MM.1S (cell line): Measurements from ENCODE around the gene HIPK2.

Source experiments
- DNase-seq: peaks from one replicate; pipeline ENCODE4 v3.0.0-alpha.2; 2015
- H2AFZ ChIP-seq: fragments of 300-600 bp; sonication (generic); 2 replicates; pipeline ENCODE4 v1.6.0; 2016; ENCODE audit warnings: antibody characterized with exemption, low read length
- H3F3A ChIP-seq: fragments of 300-600 bp; sonication (generic); 2 replicates; pipeline ENCODE4 v1.6.1; 2016; ENCODE audit warnings: mild to moderate bottlenecking, antibody characterized with exemption, low read length, moderate library complexity, mixed read lengths; ENCODE audit not compliant: insufficient read depth
- H3K27ac ChIP-seq: fragments of 300-600 bp; sonication (generic); 2 replicates; pipeline ENCODE4 v1.5.1; 2016; ENCODE audit warnings: mild to moderate bottlenecking, low read length
- H3K27me3 ChIP-seq: fragments of 300-600 bp; sonication (generic); replicated peaks from 2 replicates; pipeline ENCODE4 v1.6.0; 2016; ENCODE audit warnings: low read length; ENCODE audit not compliant: insufficient read depth
- H3K36me3 ChIP-seq: fragments of 300-600 bp; sonication (generic); replicated peaks from 2 replicates; pipeline ENCODE4 v1.6.1; 2016; ENCODE audit warnings: mild to moderate bottlenecking, low read length, mixed read lengths; ENCODE audit not compliant: insufficient read depth
- H3K4me1 ChIP-seq: fragments of 300-600 bp; sonication (generic); 2 replicates; pipeline ENCODE4 v1.6.1; 2016; ENCODE audit warnings: low read length, mixed read lengths
- H3K4me2 ChIP-seq: fragments of 300-600 bp; sonication (generic); 2 replicates; pipeline ENCODE4 v1.6.0; 2016; ENCODE audit warnings: low read depth, low read length
- H3K4me3 ChIP-seq: fragments of 300-600 bp; sonication (generic); 2 replicates; pipeline ENCODE4 v1.5.1; 2016; ENCODE audit warnings: low read length, mixed read lengths
- H3K79me2 ChIP-seq: fragments of 300-600 bp; sonication (generic); 2 replicates; pipeline ENCODE4 v1.6.1; 2016; ENCODE audit warnings: mixed run types, low read length, mixed read lengths
- H3K9ac ChIP-seq: fragments of 300-600 bp; sonication (generic); 2 replicates; pipeline ENCODE4 v1.6.1; 2016; ENCODE audit warnings: low read length, mixed read lengths
- H3K9me2 ChIP-seq: fragments of 300-600 bp; sonication (generic); replicated peaks from 2 replicates; pipeline ENCODE4 v1.6.1; 2016; ENCODE audit warnings: mild to moderate bottlenecking, low read length, mixed read lengths; ENCODE audit not compliant: insufficient read depth
- H3K9me3 ChIP-seq: fragments of 300-600 bp; sonication (generic); replicated peaks from 2 replicates; pipeline ENCODE4 v1.6.1; 2016; ENCODE audit warnings: mild to moderate bottlenecking, low read length, mixed read lengths; ENCODE audit not compliant: insufficient read depth
- H4K20me1 ChIP-seq: fragments of 300-600 bp; sonication (generic); 2 replicates; pipeline ENCODE4 v1.6.1; 2016; ENCODE audit warnings: mild to moderate bottlenecking, low read length, moderate library complexity, mixed read lengths; ENCODE audit not compliant: insufficient read depth
- EZH2 ChIP-seq: fragments of 300-600 bp; sonication (generic); optimal IDR thresholded peaks from 2 replicates; pipeline ENCODE3; 2017; ENCODE audit warnings: low read depth, mild to moderate bottlenecking, antibody characterized with exemption, low read length, mixed read lengths
- EZH2phosphoT487 ChIP-seq: fragments of 300-600 bp; sonication (generic); IDR thresholded peaks from 2 replicates; pipeline ENCODE4 v1.6.1; 2018; ENCODE audit warnings: antibody characterized with exemption, low read length
- TF ChIP-seq, protein P1 (sequence below): fragments of 300-600 bp; sonication (generic); IDR thresholded peaks from 2 replicates; pipeline ENCODE4 v1.5.1; 2016; ENCODE audit warnings: antibody characterized with exemption, low read length, mixed read lengths

HIPK2 gene

DNA sequence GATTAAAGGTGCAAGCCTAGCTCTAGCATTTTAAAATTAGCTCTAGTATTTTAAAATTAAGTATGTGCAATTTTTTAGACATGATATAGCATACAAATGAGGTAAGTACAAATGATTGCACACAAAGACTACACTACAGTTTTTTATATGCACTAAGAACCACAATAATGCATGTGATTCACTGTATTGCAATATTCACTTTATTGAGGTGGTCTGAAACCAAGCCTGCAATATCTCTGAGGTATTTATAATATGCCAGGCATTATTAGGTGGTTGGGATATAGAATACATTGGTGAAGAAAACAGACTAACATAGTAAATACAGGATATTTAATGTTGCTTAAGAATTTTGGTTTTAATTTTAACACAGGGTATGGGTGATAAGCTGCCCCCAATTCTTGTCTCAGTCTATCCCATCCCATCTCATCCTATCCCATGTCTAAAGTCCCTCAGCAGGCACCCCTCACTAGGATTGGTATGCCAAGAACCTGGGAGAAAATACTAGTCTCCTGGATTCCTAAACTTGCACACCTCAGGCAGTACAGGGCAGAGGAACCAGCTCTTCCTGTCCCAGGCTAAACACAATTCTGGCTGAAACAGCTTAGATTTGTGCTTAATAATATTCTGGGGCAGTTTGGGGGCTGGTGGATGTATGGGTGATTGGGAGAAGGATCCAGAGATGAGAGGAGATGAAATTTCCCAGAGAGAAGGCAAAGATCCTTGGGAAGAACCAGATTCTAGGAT, 90.4 kb downstream of the HIPK2 start:
- Histone ChIP-seq H3K4me3 (no peak overlapping the region), H3F3A (no peaks in the 10 kb centered on the region), H3K36me3 (0 out of 2 replicates have a peak, but pooled peaks cover 3% of the 10 kb centered on the region), H2AFZ (no peak overlapping the region), H4K20me1 (no peaks in the 10 kb centered on the region), H3K4me1 (no peaks in the 10 kb centered on the region), H3K9ac (no peak overlapping the region), H3K9me2 (no peaks in the 10 kb centered on the region), H3K79me2 (peaks cover 25% of the 10 kb centered on the region; the same call in 1 of the 2 replicates), H3K9me3 (no peaks in the 10 kb centered on the region), H3K4me2 (no peak overlapping the region), H3K27ac (no peak overlapping the region), H3K27me3 (no peaks in the 10 kb centered on the region)
- TF ChIP-seq, protein P1, sequence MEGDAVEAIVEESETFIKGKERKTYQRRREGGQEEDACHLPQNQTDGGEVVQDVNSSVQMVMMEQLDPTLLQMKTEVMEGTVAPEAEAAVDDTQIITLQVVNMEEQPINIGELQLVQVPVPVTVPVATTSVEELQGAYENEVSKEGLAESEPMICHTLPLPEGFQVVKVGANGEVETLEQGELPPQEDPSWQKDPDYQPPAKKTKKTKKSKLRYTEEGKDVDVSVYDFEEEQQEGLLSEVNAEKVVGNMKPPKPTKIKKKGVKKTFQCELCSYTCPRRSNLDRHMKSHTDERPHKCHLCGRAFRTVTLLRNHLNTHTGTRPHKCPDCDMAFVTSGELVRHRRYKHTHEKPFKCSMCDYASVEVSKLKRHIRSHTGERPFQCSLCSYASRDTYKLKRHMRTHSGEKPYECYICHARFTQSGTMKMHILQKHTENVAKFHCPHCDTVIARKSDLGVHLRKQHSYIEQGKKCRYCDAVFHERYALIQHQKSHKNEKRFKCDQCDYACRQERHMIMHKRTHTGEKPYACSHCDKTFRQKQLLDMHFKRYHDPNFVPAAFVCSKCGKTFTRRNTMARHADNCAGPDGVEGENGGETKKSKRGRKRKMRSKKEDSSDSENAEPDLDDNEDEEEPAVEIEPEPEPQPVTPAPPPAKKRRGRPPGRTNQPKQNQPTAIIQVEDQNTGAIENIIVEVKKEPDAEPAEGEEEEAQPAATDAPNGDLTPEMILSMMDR, result no peak
- TF ChIP-seq EZH2 (no peak), EZH2phosphoT487 (no peak)
- DNase-seq, result no peak

DNA sequence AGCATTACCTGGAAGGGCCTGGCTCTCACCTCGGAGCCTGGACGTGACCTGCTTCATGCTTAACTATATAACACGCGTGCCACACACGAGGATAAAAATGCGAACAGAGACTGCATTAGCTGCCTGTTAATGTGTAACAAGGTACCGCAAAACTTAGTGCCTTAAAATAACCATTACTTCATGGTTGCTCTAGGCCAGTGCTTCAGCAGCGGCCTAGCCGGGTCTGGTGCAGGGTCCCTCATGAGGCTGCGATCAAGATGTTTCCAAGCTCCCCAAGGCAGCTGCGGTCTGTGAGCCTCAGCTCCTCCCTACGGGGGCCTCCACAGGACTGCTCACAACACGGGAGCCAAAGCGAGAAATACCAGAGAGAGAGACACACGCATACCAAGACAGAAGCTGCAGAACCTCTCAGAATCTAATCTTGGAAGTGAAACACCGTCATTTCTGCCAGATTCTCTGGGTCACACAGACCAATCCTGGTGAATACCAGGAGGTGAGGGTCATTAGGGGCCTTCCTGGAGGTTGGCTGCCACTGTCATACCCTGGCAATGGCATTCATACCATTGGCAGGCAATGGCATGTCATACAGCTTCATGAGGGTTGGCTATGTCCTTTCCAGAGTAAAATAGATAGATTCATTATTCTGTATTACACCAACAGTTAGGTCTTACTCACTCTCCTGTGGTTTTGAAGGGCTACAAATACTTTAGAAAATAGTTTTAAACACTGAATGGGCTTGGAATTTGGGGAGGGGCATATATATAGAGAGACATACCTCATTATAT, 94.5 kb downstream of the HIPK2 start:
- Histone ChIP-seq H3K4me1 (no peaks in the 10 kb centered on the region), H3F3A (no peaks in the 10 kb centered on the region), H3K27ac (no peak overlapping the region), H4K20me1 (no peaks in the 10 kb centered on the region), H3K9ac (no peak overlapping the region), H3K27me3 (no peaks in the 10 kb centered on the region), H3K4me3 (no peak overlapping the region), H3K9me3 (no peaks in the 10 kb centered on the region), H3K79me2 (peaks cover 17% of the 10 kb centered on the region; the same call in 1 of the 2 replicates), H2AFZ (no peak overlapping the region), H3K9me2 (no peaks in the 10 kb centered on the region), H3K36me3 (no peaks in the 10 kb centered on the region), H3K4me2 (no peak overlapping the region)
- no peak for TF ChIP-seq EZH2
- TF ChIP-seq EZH2phosphoT487, result no peak
- TF ChIP-seq, protein P1, result no peak
- no peak for DNase-seq

DNA sequence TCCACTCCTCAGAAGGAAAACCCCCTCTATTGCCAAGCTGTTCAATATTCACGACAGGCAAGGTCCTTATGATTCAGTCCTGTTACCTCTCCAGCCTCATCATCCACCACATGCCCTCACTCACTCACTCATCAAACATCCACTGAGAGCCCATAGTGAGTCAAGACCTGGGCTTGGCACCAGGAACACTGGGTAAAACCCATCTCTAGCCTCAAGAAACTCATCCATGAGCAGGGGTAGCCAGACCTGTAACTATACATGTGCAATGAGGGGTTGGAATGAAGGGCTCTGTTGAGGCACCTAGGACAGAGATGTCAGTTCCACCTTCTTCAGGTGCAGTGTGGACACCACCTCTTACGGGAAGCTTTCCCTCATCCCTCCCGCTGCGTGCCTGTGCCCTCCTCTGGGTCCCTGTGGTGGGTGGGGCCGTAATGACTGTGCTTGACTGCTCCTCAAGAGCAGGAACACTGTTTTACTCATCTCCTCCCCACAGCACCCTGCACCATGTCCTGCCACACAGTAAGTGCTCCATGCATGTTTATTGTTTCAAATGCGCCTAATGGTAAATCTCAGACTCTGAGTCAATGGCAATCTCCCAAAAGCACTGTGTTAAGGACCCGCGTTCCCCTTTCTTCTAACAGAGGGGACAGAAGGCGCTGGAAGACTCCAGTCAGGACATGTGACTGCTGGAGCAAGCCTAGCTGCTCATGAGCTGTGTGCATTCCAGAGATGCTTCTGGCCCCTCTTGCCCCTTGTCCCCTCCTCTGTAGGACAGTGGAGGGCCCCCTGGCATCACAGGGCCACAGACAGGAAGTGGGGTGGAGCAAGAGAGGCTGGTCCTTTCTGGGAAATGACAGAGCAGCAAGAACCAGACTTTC, 95.4 kb downstream of the HIPK2 start:
- no peaks in the 10 kb centered on the region for H3K27me3 ChIP-seq
- no peaks in the 10 kb centered on the region for H4K20me1 ChIP-seq
- H3K79me2 ChIP-seq, result peaks cover 14% of the 10 kb centered on the region; the same call in 1 of the 2 replicates
- no peaks in the 10 kb centered on the region for H3K36me3 ChIP-seq
- H3F3A ChIP-seq, result no peaks in the 10 kb centered on the region
- H3K4me3 ChIP-seq, result no peak overlapping the region
- no peak overlapping the region for H3K4me2 ChIP-seq
- no peak overlapping the region for H3K9ac ChIP-seq
- H3K27ac ChIP-seq, result no peak overlapping the region
- TF ChIP-seq EZH2, result no peak
- TF ChIP-seq EZH2phosphoT487, result no peak
- TF ChIP-seq, protein P1, result no peak
- H3K9me3 ChIP-seq, result no peaks in the 10 kb centered on the region
- H2AFZ ChIP-seq, result no peak overlapping the region
- H3K4me1 ChIP-seq, result no peaks in the 10 kb centered on the region
- no peak for DNase-seq
- no peaks in the 10 kb centered on the region for H3K9me2 ChIP-seq
